ENCODE data around the gene DPP6. TPM values are rescaled to one million over a fixed set of nuclear protein-coding genes. Genes with fewer than 3 reads are reported as not detected.

The DPP6 gene
- total RNA-seq, 4 donors from 2014 or later, result 13.4 to 33.2 (median 26.8) TPM

- no peaks in the 10 kb centered on the region for H3K9me3 ChIP-seq
- no peaks in the 10 kb centered on the region for H3K36me3 ChIP-seq
- H3K4me1 ChIP-seq, result peaks cover 0 to 5% (median 0%) of the 10 kb centered on the region in 4 donors
- H3K27ac ChIP-seq (replicated peaks in 1 of 4), result no peak overlapping the region
- TF ChIP-seq POLR2A (IDR thresholded peaks at IDR 0.05; ENCODE audit: low read depth) (no peak), CTCF (IDR thresholded peaks at IDR 0.05) (no peak), EP300 (IDR thresholded peaks at IDR 0.05) (no peak), POLR2AphosphoS5 (IDR thresholded peaks at IDR 0.05) (no peak)
- no peaks in the 10 kb centered on the region for H3K27me3 ChIP-seq
- no peak overlapping the region for H3K4me3 ChIP-seq
- 88% methylated on average over 3 of the region's 3 CpGs for WGBS
- intact Hi-C loops (cut with DNase I), result no loop called here
- no peak for DNase-seq (ENCODE audit: extremely low spot score)
Measured at GRCh38 chr7:154473360-154473759, 421.2 kb downstream of the DPP6 start.

- H3K4me1 ChIP-seq, result peaks cover 0 to 5% (median 0%) of the 10 kb centered on the region in 4 donors
- 70% methylated on average over 10 of the region's 10 CpGs for WGBS
- DNase-seq (ENCODE audit: extremely low spot score), result no peak
- no peaks in the 10 kb centered on the region for H3K9me3 ChIP-seq
- H3K4me3 ChIP-seq, result no peak overlapping the region
- intact Hi-C loops (cut with DNase I), result no loop called here
- H3K27me3 ChIP-seq, result no peaks in the 10 kb centered on the region
- H3K27ac ChIP-seq (replicated peaks in 1 of 4), result no peak overlapping the region
- TF ChIP-seq CTCF (IDR thresholded peaks at IDR 0.05) (no peak), EP300 (IDR thresholded peaks at IDR 0.05) (no peak), POLR2AphosphoS5 (IDR thresholded peaks at IDR 0.05) (no peak), POLR2A (IDR thresholded peaks at IDR 0.05; ENCODE audit: low read depth) (no peak)
- H3K36me3 ChIP-seq, result no peaks in the 10 kb centered on the region
Measured at GRCh38 chr7:154474903-154475520, 422.8 kb downstream of the DPP6 start.

GRCh38 chr7:154475864-154476263 is 423.7 kb downstream of the DPP6 start:
- Histone ChIP-seq H3K9me3 (no peaks in the 10 kb centered on the region), H3K4me3 (no peak overlapping the region), H3K4me1 (peaks cover 0 to 5% (median 0%) of the 10 kb centered on the region in 4 donors), H3K36me3 (no peaks in the 10 kb centered on the region), H3K27ac (replicated peaks in 1 of 4) (no peak overlapping the region), H3K27me3 (no peaks in the 10 kb centered on the region)
- TF ChIP-seq EP300 (IDR thresholded peaks at IDR 0.05), result no peak
- no peak for TF ChIP-seq POLR2A (IDR thresholded peaks at IDR 0.05; ENCODE audit: low read depth)
- TF ChIP-seq POLR2AphosphoS5 (IDR thresholded peaks at IDR 0.05), result no peak
- no peak for TF ChIP-seq CTCF (IDR thresholded peaks at IDR 0.05)
- WGBS, result 73% methylated on average over 5 of the region's 5 CpGs
- intact Hi-C loops (cut with DNase I), result no loop called here
- no peak for DNase-seq (ENCODE audit: extremely low spot score)

- WGBS, result 63% methylated on average over 6 of the region's 6 CpGs
- no peak overlapping the region for H3K4me3 ChIP-seq
Measured at GRCh38 chr7:154480817-154481216, 428.6 kb downstream of the DPP6 start.

More at GRCh38 chr7:154480817-154481216, 428.6 kb downstream of the DPP6 start:
- TF ChIP-seq POLR2AphosphoS5 (IDR thresholded peaks at IDR 0.05) (no peak), CTCF (IDR thresholded peaks at IDR 0.05) (no peak), EP300 (IDR thresholded peaks at IDR 0.05) (no peak), POLR2A (IDR thresholded peaks at IDR 0.05; ENCODE audit: low read depth) (no peak)
- Histone ChIP-seq H3K27ac (replicated peaks in 1 of 4) (no peak overlapping the region), H3K4me1 (no peaks in the 10 kb centered on the region), H3K36me3 (no peaks in the 10 kb centered on the region), H3K9me3 (no peaks in the 10 kb centered on the region), H3K27me3 (no peaks in the 10 kb centered on the region)
- intact Hi-C loops (cut with DNase I), result no loop called here
- DNase-seq (ENCODE audit: extremely low spot score), result peak; percentile 53
